ENCODE measurements around the gene KLHL28. TPM values are rescaled to one million over a fixed set of nuclear protein-coding genes. Genes with fewer than 3 reads are reported as not detected.

The KLHL28 gene
- total RNA-seq, 6 experiments from 2014 or later: 3.4 to 7.8 (median 6.1) TPM

GRCh38 chr14:44968714-44969113, 7.0 kb upstream of the KLHL28 start:
- H3K4me3 ChIP-seq: no peak overlapping the region
- no peaks in the 10 kb centered on the region for H3K27me3 ChIP-seq
- ATAC-seq (no peak), DNase-seq (no peak)
- no peaks in the 10 kb centered on the region for H3K36me3 ChIP-seq
- H3K27ac ChIP-seq: no peak overlapping the region
- intact Hi-C loops (cut with DNase I): no loop called here
- no peak for TF ChIP-seq POLR2A (IDR thresholded peaks at IDR 0.05)
- TF ChIP-seq, protein P1, sequence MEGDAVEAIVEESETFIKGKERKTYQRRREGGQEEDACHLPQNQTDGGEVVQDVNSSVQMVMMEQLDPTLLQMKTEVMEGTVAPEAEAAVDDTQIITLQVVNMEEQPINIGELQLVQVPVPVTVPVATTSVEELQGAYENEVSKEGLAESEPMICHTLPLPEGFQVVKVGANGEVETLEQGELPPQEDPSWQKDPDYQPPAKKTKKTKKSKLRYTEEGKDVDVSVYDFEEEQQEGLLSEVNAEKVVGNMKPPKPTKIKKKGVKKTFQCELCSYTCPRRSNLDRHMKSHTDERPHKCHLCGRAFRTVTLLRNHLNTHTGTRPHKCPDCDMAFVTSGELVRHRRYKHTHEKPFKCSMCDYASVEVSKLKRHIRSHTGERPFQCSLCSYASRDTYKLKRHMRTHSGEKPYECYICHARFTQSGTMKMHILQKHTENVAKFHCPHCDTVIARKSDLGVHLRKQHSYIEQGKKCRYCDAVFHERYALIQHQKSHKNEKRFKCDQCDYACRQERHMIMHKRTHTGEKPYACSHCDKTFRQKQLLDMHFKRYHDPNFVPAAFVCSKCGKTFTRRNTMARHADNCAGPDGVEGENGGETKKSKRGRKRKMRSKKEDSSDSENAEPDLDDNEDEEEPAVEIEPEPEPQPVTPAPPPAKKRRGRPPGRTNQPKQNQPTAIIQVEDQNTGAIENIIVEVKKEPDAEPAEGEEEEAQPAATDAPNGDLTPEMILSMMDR (IDR thresholded peaks at IDR 0.05): no peak
- H3K9me3 ChIP-seq: no peaks in the 10 kb centered on the region
- peaks cover 0 to 27% (median 12%) of the 10 kb centered on the region in 4 donors for H3K4me1 ChIP-seq

DNA sequence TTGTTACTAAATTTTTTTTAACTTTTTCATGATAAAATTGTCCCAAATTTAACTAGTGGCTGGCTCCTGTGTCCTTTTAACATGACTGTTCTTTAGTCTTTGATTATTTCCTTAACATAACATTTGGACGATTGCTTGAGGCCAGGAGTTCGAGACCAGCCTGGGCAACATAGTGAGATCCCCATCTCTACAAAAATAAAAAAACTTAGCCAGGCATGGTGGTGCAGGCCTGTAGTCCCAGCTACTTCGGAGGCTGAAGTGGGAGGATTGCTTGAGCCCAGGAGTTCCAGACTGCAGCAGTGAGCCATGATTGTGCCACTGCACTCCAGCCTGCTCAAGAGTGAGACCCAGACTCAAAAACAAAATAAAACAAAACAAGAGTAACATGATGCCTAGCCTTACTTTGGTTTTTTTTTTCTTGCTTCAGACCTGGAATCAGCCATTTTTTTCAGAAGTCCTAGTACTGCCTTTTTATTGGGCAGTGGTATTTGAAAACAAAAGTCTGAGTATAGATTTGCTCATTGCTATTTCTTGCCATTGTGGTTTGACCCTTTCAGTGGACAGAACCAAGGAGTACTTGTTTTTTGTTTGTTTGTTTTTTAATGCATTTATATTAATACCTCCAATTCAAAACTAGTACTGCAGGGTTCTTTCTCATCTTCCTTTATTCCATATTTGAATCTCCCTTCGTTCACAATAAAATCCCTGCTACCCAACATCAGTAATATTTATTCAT, 5.0 kb upstream of the KLHL28 start:
- Histone ChIP-seq H3K27me3 (no peaks in the 10 kb centered on the region), H3K27ac (no peak overlapping the region), H3K36me3 (no peaks in the 10 kb centered on the region), H3K4me1 (peaks cover 0 to 36% (median 15%) of the 10 kb centered on the region in 4 donors), H3K9me3 (no peaks in the 10 kb centered on the region), H3K4me3 (no peak overlapping the region)
- ATAC-seq (no peak), DNase-seq (no peak)
- no peak for TF ChIP-seq POLR2A (IDR thresholded peaks at IDR 0.05)
- TF ChIP-seq, protein P1 (IDR thresholded peaks at IDR 0.05): no peak
- intact Hi-C loops (cut with DNase I): no loop called here
- 86% methylated on average over 4 of the region's 4 CpGs for WGBS (ENCODE audit: insufficient coverage, low coverage, low lambda C conversion rate, missing lambda C conversion rate)

DNA sequence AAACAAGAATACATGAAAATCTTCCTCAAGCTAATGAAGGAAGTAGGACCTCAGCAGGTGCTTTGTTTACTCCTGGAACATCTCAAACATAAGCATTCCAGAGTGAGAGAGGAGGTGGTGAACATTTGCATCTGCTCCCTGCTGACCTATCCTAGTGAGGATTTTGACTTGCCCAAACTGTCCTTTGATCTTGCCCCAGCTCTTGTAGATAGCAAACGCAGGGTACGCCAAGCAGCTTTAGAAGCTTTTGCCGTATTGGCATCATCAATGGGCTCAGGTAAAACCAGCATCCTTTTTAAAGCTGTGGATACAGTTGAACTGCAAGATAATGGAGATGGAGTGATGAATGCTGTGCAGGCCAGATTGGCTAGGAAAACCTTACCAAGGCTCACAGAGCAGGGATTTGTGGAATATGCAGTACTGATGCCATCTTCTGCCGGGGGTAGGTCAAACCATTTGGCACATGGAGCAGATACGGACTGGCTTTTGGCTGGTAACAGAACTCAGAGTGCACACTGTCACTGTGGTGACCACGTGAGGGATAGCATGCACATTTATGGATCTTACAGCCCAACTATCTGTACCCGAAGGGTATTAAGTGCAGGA, 2.1 kb upstream of the KLHL28 start:
- WGBS (ENCODE audit: insufficient coverage, low coverage, low lambda C conversion rate, missing lambda C conversion rate): 2% methylated on average over 6 of the region's 7 CpGs
- H3K36me3 ChIP-seq: no peaks in the 10 kb centered on the region
- H3K27ac ChIP-seq: no peak overlapping the region
- no peaks in the 10 kb centered on the region for H3K9me3 ChIP-seq
- DNase-seq (peak in 1 of 3 donors; percentile 62), ATAC-seq (peak; percentile 6 to 21 (median 12))
- intact Hi-C loops (cut with DNase I): no loop called here
- peaks cover 0 to 45% (median 21%) of the 10 kb centered on the region in 4 donors for H3K4me1 ChIP-seq
- TF ChIP-seq, protein P1 (IDR thresholded peaks at IDR 0.05): no peak
- TF ChIP-seq POLR2A (IDR thresholded peaks at IDR 0.05): no peak
- no peaks in the 10 kb centered on the region for H3K27me3 ChIP-seq
- peak overlapping the region; percentile 12 to 75 (median 30) for H3K4me3 ChIP-seq

DNA sequence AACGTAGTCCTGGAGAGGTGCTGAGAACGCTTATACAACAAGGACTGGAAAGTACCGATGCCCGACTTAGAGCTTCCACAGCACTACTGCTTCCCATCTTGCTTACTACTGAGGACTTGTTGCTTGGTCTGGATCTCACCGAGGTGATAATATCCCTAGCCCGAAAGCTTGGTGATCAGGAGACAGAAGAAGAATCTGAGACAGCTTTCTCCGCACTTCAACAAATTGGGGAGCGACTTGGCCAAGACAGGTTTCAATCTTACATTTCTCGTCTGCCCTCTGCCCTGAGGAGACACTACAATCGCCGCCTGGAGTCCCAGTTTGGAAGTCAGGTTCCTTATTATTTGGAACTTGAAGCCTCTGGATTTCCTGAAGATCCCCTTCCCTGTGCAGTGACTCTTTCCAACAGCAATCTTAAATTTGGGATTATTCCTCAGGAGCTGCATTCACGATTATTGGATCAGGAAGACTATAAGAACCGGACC, 1.3 kb upstream of the KLHL28 start:
- H3K4me3 ChIP-seq: peak overlapping the region; percentile 65 to 77 (median 75)
- H3K27me3 ChIP-seq: no peaks in the 10 kb centered on the region
- H3K27ac ChIP-seq: peak overlapping the region in 1 of 3 donors; percentile 26
- ATAC-seq: no peak
- 10% methylated on average over 13 of the region's 13 CpGs for WGBS (ENCODE audit: insufficient coverage, low coverage, low lambda C conversion rate, missing lambda C conversion rate)
- TF ChIP-seq, protein P1 (IDR thresholded peaks at IDR 0.05): no peak
- TF ChIP-seq POLR2A (IDR thresholded peaks at IDR 0.05): no peak
- H3K36me3 ChIP-seq: no peaks in the 10 kb centered on the region
- intact Hi-C loops (cut with DNase I): no loop called here
- peaks cover 0 to 45% (median 21%) of the 10 kb centered on the region in 4 donors for H3K4me1 ChIP-seq
- H3K9me3 ChIP-seq: no peaks in the 10 kb centered on the region
- DNase-seq: no peak

All from right lobe of liver (tissue), 6 donors.